ENCODE measurements around the gene NHLRC4. TPM values are rescaled to one million over a fixed set of nuclear protein-coding genes. Genes with fewer than 3 reads are reported as not detected.
A peak's percentile ranks its signal among the peaks of the same experiment; 100 is the strongest.

The NHLRC4 gene
- total and polyA plus RNA-seq, 9 of the 15 experiments (the other 6 are each of a cell fraction or from before 2014, with no cell fraction given) = 0.24 to 3.7 (median 1.3) TPM; not detected in 2

DNA sequence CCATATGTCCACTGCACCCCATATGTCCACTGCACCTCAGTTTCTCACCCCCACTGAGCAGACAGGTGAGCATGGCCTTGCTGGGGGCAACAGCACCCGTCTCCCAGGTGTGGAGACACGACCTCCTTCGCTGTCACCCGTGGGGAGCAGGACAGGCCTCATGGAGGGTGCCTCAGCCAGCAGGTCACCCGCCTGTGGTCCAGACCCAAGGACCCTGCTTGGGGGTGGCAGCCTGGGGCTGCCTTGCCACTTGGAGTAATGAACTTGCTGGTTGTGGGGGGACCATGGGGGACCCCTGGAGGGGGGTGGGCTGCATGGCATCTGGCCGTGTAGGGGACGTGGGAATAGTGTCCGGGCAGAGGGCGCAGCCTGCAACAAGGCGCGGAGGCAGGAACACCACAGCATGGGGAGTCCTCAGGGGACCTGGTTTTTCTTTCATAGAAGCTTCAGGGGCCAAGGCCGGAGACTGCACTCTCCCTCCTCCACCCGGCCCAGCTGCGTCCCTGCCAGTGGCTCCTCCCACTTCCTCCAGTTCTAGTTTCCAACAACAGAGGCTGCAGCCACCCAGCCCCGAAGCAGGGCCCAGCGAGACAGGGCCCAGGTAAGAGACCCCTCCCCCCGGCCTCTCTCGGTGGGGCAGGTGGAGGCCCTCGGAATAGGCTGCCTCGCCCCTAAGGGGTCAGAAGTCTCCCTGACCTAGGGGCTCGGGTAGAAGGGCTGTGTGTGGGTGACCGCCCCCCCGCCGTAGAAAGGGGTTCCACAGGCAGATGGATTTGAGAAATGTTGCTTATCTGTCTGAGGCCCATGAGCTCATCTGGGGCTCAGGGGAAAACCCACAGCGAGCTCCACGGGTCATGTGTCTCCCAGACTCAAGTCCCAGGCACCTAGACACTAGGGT, at the start of gene NHLRC4 (continued):
- TF ChIP-seq MTA2 (IDR thresholded peaks at IDR 0.05; ENCODE audit: low read depth) (no peak), SMARCE1 (IDR thresholded peaks at IDR 0.05) (peak; percentile 84), TAF7 (tag; IDR thresholded peaks at IDR 0.05) (no peak), CBX2 (IDR thresholded peaks at IDR 0.05; ENCODE audit: insufficient read depth, low read length, poor library complexity, severe bottlenecking) (no peak), CTBP1 (IDR thresholded peaks at IDR 0.05; ENCODE audit: borderline replicate concordance) (peak; percentile 79; the same call in 1 of the 2 replicates), FOXM1 (IDR thresholded peaks at IDR 0.05; ENCODE audit: low read depth) (no peak), FOXM1 (CRISPR knock-in tag; IDR thresholded peaks at IDR 0.05; ENCODE audit: low read depth) (no peak), CSDE1 (IDR thresholded peaks at IDR 0.05) (no peak), ZBTB7A (IDR thresholded peaks at IDR 0.05; ENCODE audit: borderline replicate concordance, control insufficient read depth, low read depth, low read length) (peak; percentile 73), MEF2D (tag; conservative IDR thresholded peaks at IDR 0.05; ENCODE audit: low read depth) (no peak), JUNB (CRISPR knock-in tag; conservative IDR thresholded peaks at IDR 0.05) (no peak), SMARCC2 (IDR thresholded peaks at IDR 0.05; ENCODE audit: low read depth) (peak; percentile 63; the same call in 1 of the 2 replicates), POLR3A (IDR thresholded peaks at IDR 0.05; ENCODE audit: borderline replicate concordance, extremely low read depth, insufficient read depth, insufficient read length) (no peak), DNMT1 (IDR thresholded peaks at IDR 0.05) (no peak)
- TF ChIP-seq, protein P1, sequence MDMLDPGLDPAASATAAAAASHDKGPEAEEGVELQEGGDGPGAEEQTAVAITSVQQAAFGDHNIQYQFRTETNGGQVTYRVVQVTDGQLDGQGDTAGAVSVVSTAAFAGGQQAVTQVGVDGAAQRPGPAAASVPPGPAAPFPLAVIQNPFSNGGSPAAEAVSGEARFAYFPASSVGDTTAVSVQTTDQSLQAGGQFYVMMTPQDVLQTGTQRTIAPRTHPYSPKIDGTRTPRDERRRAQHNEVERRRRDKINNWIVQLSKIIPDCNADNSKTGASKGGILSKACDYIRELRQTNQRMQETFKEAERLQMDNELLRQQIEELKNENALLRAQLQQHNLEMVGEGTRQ (CRISPR knock-in tag; IDR thresholded peaks at IDR 0.05) = peak; percentile 54
- TF ChIP-seq, protein P2, sequence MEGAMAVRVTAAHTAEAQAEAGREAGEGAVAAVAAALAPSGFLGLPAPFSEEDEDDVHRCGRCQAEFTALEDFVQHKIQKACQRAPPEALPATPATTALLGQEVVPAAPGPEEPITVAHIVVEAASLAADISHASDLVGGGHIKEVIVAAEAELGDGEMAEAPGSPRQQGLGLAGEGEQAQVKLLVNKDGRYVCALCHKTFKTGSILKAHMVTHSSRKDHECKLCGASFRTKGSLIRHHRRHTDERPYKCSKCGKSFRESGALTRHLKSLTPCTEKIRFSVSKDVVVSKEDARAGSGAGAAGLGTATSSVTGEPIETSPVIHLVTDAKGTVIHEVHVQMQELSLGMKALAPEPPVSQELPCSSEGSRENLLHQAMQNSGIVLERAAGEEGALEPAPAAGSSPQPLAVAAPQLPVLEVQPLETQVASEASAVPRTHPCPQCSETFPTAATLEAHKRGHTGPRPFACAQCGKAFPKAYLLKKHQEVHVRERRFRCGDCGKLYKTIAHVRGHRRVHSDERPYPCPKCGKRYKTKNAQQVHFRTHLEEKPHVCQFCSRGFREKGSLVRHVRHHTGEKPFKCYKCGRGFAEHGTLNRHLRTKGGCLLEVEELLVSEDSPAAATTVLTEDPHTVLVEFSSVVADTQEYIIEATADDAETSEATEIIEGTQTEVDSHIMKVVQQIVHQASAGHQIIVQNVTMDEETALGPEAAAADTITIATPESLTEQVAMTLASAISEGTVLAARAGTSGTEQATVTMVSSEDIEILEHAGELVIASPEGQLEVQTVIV (CRISPR knock-in tag; IDR thresholded peaks at IDR 0.05; ENCODE audit: borderline replicate concordance) = no peak
- TF ChIP-seq, protein P3, sequence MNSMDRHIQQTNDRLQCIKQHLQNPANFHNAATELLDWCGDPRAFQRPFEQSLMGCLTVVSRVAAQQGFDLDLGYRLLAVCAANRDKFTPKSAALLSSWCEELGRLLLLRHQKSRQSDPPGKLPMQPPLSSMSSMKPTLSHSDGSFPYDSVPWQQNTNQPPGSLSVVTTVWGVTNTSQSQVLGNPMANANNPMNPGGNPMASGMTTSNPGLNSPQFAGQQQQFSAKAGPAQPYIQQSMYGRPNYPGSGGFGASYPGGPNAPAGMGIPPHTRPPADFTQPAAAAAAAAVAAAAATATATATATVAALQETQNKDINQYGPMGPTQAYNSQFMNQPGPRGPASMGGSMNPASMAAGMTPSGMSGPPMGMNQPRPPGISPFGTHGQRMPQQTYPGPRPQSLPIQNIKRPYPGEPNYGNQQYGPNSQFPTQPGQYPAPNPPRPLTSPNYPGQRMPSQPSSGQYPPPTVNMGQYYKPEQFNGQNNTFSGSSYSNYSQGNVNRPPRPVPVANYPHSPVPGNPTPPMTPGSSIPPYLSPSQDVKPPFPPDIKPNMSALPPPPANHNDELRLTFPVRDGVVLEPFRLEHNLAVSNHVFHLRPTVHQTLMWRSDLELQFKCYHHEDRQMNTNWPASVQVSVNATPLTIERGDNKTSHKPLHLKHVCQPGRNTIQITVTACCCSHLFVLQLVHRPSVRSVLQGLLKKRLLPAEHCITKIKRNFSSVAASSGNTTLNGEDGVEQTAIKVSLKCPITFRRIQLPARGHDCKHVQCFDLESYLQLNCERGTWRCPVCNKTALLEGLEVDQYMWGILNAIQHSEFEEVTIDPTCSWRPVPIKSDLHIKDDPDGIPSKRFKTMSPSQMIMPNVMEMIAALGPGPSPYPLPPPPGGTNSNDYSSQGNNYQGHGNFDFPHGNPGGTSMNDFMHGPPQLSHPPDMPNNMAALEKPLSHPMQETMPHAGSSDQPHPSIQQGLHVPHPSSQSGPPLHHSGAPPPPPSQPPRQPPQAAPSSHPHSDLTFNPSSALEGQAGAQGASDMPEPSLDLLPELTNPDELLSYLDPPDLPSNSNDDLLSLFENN (IDR thresholded peaks at IDR 0.05; ENCODE audit: low read depth in 2 of 2, low read length in 2 of 2) = no peak; a peak in 2 of 4 replicates
- TF ChIP-seq, protein P4, sequence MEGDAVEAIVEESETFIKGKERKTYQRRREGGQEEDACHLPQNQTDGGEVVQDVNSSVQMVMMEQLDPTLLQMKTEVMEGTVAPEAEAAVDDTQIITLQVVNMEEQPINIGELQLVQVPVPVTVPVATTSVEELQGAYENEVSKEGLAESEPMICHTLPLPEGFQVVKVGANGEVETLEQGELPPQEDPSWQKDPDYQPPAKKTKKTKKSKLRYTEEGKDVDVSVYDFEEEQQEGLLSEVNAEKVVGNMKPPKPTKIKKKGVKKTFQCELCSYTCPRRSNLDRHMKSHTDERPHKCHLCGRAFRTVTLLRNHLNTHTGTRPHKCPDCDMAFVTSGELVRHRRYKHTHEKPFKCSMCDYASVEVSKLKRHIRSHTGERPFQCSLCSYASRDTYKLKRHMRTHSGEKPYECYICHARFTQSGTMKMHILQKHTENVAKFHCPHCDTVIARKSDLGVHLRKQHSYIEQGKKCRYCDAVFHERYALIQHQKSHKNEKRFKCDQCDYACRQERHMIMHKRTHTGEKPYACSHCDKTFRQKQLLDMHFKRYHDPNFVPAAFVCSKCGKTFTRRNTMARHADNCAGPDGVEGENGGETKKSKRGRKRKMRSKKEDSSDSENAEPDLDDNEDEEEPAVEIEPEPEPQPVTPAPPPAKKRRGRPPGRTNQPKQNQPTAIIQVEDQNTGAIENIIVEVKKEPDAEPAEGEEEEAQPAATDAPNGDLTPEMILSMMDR (IDR thresholded peaks at IDR 0.05 in 2 of 3, conservative IDR thresholded peaks at IDR 0.05 in 1 of 3; ENCODE audit: insufficient read depth in 2 of 3, low read depth in 1 of 3, low read length in 3 of 3) = 0 out of 6 replicates have a peak, but pooled peaks of 1 of the 3 experiments have one; percentile 0
